GM21515 (cell line): ENCODE data around the gene TFE3.
"Not testable (repeated sequence)": the region's sequence is repeated elsewhere in the genome, so short reads cannot be mapped to it uniquely, and the experiment has no call there.

Source experiments
- ATAC-seq: cut with Tn5 transposase; IDR thresholded peaks from one replicate; pipeline ENCODE4 v1.9.1; 2021; ENCODE audit not compliant: unreplicated experiment

Gene TFE3

GRCh38 chrX:49002091-49002935 is 40.8 kb downstream of the TFE3 start, which contains the start of gene GRIPAP1:
TSS of gene GRIPAP1 (minus strand) at chrX:49002264. CDS start at chrX:49002229, 35 bp downstream.
- ATAC-seq = peak; percentile 76

- peak; percentile 40 for ATAC-seq
Measured at GRCh38 chrX:49001521-49002090, 41.6 kb downstream of the TFE3 start.

- no peak for ATAC-seq
Measured at GRCh38 chrX:49000636-49001035, 42.5 kb downstream of the TFE3 start.

GRCh38 chrX:48999030-48999429 is 44.1 kb downstream of the TFE3 start:
- ATAC-seq = no peak

- no peak for ATAC-seq
Measured at GRCh38 chrX:48998391-48998790, 44.8 kb downstream of the TFE3 start.

GRCh38 chrX:48997865-48998264 is 45.3 kb downstream of the TFE3 start:
- ATAC-seq = no peak

- no peak for ATAC-seq
Measured at GRCh38 chrX:48997455-48997854, 45.7 kb downstream of the TFE3 start.

- ATAC-seq = no peak
Measured at GRCh38 chrX:48996969-48997368, 46.2 kb downstream of the TFE3 start.

GRCh38 chrX:48992341-48992740 is 50.8 kb downstream of the TFE3 start:
- no peak for ATAC-seq

GRCh38 chrX:48989483-48989882 is 53.7 kb downstream of the TFE3 start:
- no peak for ATAC-seq

GRCh38 chrX:48983896-48984295 is 59.3 kb downstream of the TFE3 start:
- ATAC-seq = no peak

- ATAC-seq = no peak
Measured at GRCh38 chrX:48983081-48983480, 60.1 kb downstream of the TFE3 start.

- no peak for ATAC-seq
Measured at GRCh38 chrX:48981178-48981577, 62.0 kb downstream of the TFE3 start.

- not testable (repeated sequence) for ATAC-seq
Measured at GRCh38 chrX:48980341-48980740, 62.8 kb downstream of the TFE3 start.
